ENCODE data around the gene MMP23B.
"Not testable (repeated sequence)": the region's sequence is repeated elsewhere in the genome, so short reads cannot be mapped to it uniquely, and the experiment has no call there.

The MMP23B gene

GRCh38 chr1:1664318-1664717, 32.3 kb downstream of the MMP23B start:
- in situ Hi-C loops (cut with MboI; ENCODE audit: low sequenced_read_pairs), result not testable (repeated sequence)

- in situ Hi-C loops (cut with MboI; ENCODE audit: low sequenced_read_pairs), result no loop called here
These were observed 33.2 kb downstream of the MMP23B start for GRCh38 chr1:1664941-1665814.

- in situ Hi-C loops (cut with MboI; ENCODE audit: low sequenced_read_pairs), result no loop called here
These were observed 33.9 kb downstream of the MMP23B start for GRCh38 chr1:1665815-1666251.

GRCh38 chr1:1666526-1666925, 34.6 kb downstream of the MMP23B start:
- in situ Hi-C loops (cut with MboI; ENCODE audit: low sequenced_read_pairs), result no loop called here

GRCh38 chr1:1669468-1670440, 37.8 kb downstream of the MMP23B start:
- in situ Hi-C loops (cut with MboI; ENCODE audit: low sequenced_read_pairs), result no loop called here

GRCh38 chr1:1670866-1671265, 38.9 kb downstream of the MMP23B start:
- in situ Hi-C loops (cut with MboI; ENCODE audit: low sequenced_read_pairs), result no loop called here

GRCh38 chr1:1671365-1672119, 39.6 kb downstream of the MMP23B start:
- in situ Hi-C loops (cut with MboI; ENCODE audit: low sequenced_read_pairs), result no loop called here

GRCh38 chr1:1672181-1672965, 40.4 kb downstream of the MMP23B start:
- in situ Hi-C loops (cut with MboI; ENCODE audit: low sequenced_read_pairs), result no loop called here

GRCh38 chr1:1674806-1675205, 42.8 kb downstream of the MMP23B start:
- in situ Hi-C loops (cut with MboI; ENCODE audit: low sequenced_read_pairs), result not testable (repeated sequence)

- in situ Hi-C loops (cut with MboI; ENCODE audit: low sequenced_read_pairs), result not testable (repeated sequence)
These were observed 43.2 kb downstream of the MMP23B start for GRCh38 chr1:1675218-1675617.

- in situ Hi-C loops (cut with MboI; ENCODE audit: low sequenced_read_pairs), result not testable (repeated sequence)
These were observed 44.1 kb downstream of the MMP23B start for GRCh38 chr1:1676087-1676486.

GRCh38 chr1:1677718-1678580, 46.0 kb downstream of the MMP23B start:
- in situ Hi-C loops (cut with MboI; ENCODE audit: low sequenced_read_pairs), result no loop called here

GRCh38 chr1:1678581-1679380, 46.8 kb downstream of the MMP23B start:
- in situ Hi-C loops (cut with MboI; ENCODE audit: low sequenced_read_pairs), result no loop called here

- in situ Hi-C loops (cut with MboI; ENCODE audit: low sequenced_read_pairs), result no loop called here
These were observed 48.3 kb downstream of the MMP23B start for GRCh38 chr1:1680031-1680911.

- in situ Hi-C loops (cut with MboI; ENCODE audit: low sequenced_read_pairs), result no loop called here
These were observed 48.9 kb downstream of the MMP23B start for GRCh38 chr1:1680912-1681273.

- in situ Hi-C loops (cut with MboI; ENCODE audit: low sequenced_read_pairs), result no loop called here
These were observed 51.3 kb downstream of the MMP23B start for GRCh38 chr1:1683104-1683905.
